Lower leg skin (tissue), 4 donors: ENCODE results near the gene GRB7. TPM values are rescaled to one million over a fixed set of nuclear protein-coding genes. Genes with fewer than 3 reads are reported as not detected.
"Not testable (repeated sequence)": the region's sequence is repeated elsewhere in the genome, so short reads cannot be mapped to it uniquely, and the experiment has no call there.

Experiments used
- DNase-seq, 2 donors: peaks; one replicate each; pipeline ENCODE4 v3.0.0-alpha.2; 2019; ENCODE audit warnings: low spot score in 2 of 2
- H3K4me3 ChIP-seq: fragments of 200-600 bp; sonication (generic); 2 replicates; pipeline ENCODE4 v1.5.1; 2017; ENCODE audit warnings: mild to moderate bottlenecking, low read depth; ENCODE audit not compliant: poor library complexity, severe bottlenecking
- POLR2A ChIP-seq, 2 donors: fragments of 450-650 bp; IDR thresholded peaks; one replicate each; pipeline ENCODE4 v1.6.1; 2016 to 2017; ENCODE audit warnings: antibody characterized with exemption in 2 of 2, mild to moderate bottlenecking in 1 of 2, moderate library complexity in 1 of 2
- WGBS, 2 donors: methylation state at CpG; one replicate each; pipeline ENCODE4 v1.1.5; 2018; 5-methylcytosine and 5-hydroxymethylcytosine counted together
- intact Hi-C: fragments of 100-400 bp; cut with DNase I; formaldehyde crosslinking; loops from one replicate; pipeline ENCODE4 v1.15.0; 2023; ENCODE audit warnings: low total_unique reads
- total RNA-seq, 4 donors: library from RNA; depleted of rRNA; stranded (reverse); fragments of >200 nt; gene quantifications; one replicate each; pipeline ENCODE4 v1.1.0, GENCODE V29; 2016
- TF ChIP-seq, protein P1 (sequence below), 3 donors: fragments of 450-650 bp; IDR thresholded peaks; one replicate each; pipeline ENCODE4 v1.5.1; 2016; ENCODE audit warnings: antibody characterized with exemption in 3 of 3, mild to moderate bottlenecking in 3 of 3, moderate library complexity in 2 of 3

Gene GRB7
- total RNA-seq, 4 donors from 2014 or later = 66.0 to 148 (median 97.4) TPM

DNA sequence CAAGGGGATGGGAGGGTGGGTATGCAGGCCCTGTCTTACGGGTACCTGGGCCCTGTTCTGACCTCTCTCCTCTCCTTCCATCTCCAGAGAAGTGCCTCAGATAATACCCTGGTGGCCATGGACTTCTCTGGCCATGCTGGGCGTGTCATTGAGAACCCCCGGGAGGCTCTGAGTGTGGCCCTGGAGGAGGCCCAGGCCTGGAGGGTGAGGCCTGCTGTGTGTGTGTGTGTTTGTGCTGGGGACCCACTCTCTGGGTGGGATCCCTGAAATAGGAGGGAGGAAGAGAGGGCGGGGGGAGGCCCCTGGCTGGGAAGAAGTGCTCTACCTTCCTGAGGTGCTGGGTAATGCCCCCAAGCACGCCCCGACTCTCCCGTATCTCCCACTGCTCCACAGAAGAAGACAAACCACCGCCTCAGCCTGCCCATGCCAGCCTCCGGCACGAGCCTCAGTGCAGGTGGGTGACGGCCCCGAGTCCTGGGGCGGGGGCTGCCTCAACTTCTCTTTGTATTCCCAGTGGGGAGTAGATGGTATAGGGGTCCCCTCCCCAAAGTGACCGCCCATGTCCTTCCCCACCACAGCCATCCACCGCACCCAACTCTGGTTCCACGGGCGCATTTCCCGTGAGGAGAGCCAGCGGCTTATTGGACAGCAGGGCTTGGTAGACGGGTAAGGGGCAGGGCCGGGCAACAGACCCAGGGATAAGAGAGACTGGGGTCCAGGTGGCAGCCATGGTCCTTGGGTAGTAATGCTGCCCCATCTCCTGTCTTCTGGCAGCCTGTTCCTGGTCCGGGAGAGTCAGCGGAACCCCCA lies 7.8 kb downstream of the GRB7 start:
- no peak overlapping the region for H3K4me3 ChIP-seq

DNA sequence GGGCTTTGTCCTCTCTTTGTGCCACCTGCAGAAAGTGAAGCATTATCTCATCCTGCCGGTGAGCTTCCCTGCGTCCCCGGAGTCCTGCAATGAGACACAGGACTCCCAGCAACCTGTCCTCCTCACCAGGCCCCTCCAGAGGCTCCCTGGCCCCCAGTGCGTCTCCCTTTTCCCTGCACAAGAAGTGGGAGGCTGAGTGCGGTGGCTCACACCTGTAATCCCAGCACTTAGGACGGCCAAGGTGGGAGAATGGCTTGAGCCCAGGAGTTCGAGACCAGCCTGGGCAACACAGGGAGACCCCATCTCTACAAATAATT lies 8.4 kb downstream of the GRB7 start:
- WGBS, 2 donors = 92 to 94% methylated on average over 7 of the region's 7 CpGs
- intact Hi-C loops = no loop called here
- TF ChIP-seq, protein P1, sequence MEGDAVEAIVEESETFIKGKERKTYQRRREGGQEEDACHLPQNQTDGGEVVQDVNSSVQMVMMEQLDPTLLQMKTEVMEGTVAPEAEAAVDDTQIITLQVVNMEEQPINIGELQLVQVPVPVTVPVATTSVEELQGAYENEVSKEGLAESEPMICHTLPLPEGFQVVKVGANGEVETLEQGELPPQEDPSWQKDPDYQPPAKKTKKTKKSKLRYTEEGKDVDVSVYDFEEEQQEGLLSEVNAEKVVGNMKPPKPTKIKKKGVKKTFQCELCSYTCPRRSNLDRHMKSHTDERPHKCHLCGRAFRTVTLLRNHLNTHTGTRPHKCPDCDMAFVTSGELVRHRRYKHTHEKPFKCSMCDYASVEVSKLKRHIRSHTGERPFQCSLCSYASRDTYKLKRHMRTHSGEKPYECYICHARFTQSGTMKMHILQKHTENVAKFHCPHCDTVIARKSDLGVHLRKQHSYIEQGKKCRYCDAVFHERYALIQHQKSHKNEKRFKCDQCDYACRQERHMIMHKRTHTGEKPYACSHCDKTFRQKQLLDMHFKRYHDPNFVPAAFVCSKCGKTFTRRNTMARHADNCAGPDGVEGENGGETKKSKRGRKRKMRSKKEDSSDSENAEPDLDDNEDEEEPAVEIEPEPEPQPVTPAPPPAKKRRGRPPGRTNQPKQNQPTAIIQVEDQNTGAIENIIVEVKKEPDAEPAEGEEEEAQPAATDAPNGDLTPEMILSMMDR (IDR thresholded peaks at IDR 0.05) = no peak
- TF ChIP-seq POLR2A (IDR thresholded peaks at IDR 0.05) = no peak
- H3K4me3 ChIP-seq = no peak overlapping the region
- no peak for DNase-seq

More for the DNA sequence above, 7.8 kb downstream of the GRB7 start:
- DNase-seq = no peak
- intact Hi-C loops = no loop called here
- whole genome bisulfite sequencing, 2 donors = 92 to 93% methylated on average over 20 to 23 of the region's 23 CpGs
- no peak for TF ChIP-seq POLR2A (IDR thresholded peaks at IDR 0.05)
- TF ChIP-seq, protein P1 (IDR thresholded peaks at IDR 0.05) = no peak

DNA sequence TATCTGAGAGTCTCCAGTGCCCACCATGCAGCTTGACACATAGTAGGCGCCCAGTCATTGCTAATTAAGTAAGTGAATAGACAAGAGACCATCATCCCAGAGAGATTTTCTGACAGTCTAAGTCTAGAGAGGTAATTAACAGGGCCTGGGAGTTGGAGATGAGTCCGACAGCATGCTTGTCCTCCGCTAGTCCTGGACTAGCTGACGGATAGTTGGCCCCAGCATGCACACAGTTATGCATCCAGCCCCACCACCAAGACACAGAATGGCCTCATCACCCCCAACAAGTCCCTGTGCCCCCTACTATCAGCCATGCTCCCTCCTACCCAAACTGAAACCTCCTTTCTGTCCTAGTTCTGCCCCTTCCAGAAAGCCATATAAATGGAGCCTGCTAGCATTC lies 10.0 kb downstream of the GRB7 start:
- WGBS, 2 donors = 89 to 95% methylated on average over 4 of the region's 4 CpGs
- no peak for TF ChIP-seq POLR2A (IDR thresholded peaks at IDR 0.05)
- TF ChIP-seq, protein P1 (IDR thresholded peaks at IDR 0.05) = no peak
- intact Hi-C loops = no loop called here
- no peak overlapping the region for H3K4me3 ChIP-seq
- DNase-seq = no peak

DNA sequence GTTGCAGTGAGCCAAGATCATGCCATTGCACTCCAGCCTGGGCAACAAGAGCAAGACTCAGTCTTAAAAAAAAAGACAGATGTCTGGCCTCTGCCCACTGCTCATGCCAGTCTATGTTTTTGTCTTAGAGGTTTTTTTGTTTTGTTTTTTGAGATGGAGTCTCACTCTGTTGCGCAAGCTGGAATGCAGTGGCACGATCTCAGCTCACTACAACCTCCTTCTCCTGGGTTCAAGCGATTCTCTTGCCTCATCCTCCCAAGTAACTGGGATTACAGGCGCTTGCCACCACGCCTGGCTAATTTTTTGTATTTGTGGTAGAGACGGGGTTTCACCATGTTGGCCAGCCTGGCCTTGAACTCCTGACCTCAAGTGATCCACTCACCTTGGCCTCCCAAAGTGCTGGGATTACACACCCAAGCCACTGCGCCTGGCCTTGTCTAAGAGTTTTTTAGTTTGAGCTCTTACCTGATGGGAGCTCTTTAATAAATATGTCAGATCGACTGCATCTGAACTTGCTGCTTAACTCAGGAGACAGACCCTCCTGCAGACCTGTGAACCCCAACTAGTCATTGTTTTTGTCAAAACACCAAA lies 10.8 kb downstream of the GRB7 start:
- intact Hi-C loops, DNase-seq, H3K4me3 ChIP-seq: not testable (repeated sequence)
- 84 to 90% methylated on average over 8 of the region's 8 CpGs for WGBS, 2 donors

DNA sequence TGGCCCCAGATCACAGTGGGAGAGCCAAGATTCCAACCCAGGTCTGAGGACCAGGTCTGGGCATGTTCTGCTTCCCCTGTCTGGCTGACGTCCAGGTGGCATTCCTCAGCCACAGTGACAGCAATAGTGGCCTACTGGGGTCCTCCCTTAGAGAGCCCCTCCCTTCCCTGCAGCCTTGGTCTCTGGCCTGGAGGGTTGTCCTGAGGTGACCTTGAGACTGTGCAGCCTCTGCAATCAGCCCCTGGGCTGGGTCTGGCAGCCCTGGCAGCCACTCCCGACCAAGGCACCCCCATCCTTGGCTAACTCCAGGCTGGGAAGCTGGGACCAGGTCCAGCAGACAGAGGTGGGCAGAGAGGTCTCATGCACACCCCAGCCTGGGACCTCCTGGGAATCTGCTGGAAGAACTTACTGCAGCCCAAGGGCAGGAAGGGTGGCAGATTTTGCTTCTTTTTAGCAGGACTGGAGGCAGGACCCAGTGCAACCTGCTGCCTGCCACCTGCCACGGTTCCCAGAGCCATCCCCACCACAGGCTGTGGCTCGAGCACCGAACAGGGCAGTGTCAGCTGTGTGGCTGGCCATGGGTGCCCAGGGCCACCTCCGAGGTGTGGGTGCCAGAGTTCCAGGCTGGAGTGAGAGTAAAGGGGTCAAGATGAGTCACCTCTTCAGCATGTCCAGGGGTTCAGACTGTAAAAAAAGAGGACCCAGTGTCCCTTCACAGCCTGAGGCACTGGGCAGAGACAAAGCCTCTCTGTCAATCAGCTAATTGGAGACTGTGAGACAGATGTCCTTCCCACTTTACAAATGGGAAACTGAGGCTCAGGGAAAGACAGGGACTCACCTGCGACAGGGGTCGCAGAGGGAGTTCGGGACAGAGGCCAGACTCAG lies 12.6 kb downstream of the GRB7 start:
- no peak overlapping the region for H3K4me3 ChIP-seq
- intact Hi-C loops = loop anchor here (5.0 to 10.0 kb wide), 2 partner anchors 114 to 128 kb away; partner anchors contain the start of genes IKZF3 and ZPBP2

More for the DNA sequence above, 12.6 kb downstream of the GRB7 start:
- no peak for TF ChIP-seq POLR2A (IDR thresholded peaks at IDR 0.05)
- TF ChIP-seq, protein P1 (IDR thresholded peaks at IDR 0.05) = no peak
- peak in 1 of 2 donors; percentile 81 for DNase-seq
- 54% methylated on average over 8 to 9 of the region's 9 CpGs for WGBS, 2 donors
